Measurements from ENCODE around the gene RUVBL2.

Gene RUVBL2
- long read RNA-seq, donor 1, transcript RUVBL2-206 (15 exons, 2,009 nt) = major isoform, 45 of 60 reads
- long read RNA-seq, donor 1, partial matches to known transcripts = 11 of 60 reads
- long read RNA-seq, donor 1, other reads (novel, unspliced or antisense) = 0 of 60 reads
- long read RNA-seq, donor 2, transcript RUVBL2-206 (15 exons, 2,009 nt) = major isoform, 16 of 33 reads
- long read RNA-seq, donor 2, partial matches to known transcripts = 12 of 33 reads
- long read RNA-seq, donor 2, other reads (novel, unspliced or antisense) = 0 of 33 reads
- long read RNA-seq, donor 3, transcript RUVBL2-206 (15 exons, 2,009 nt) = major isoform, 11 of 16 reads
- long read RNA-seq, donor 3, partial matches to known transcripts = 5 of 16 reads
- long read RNA-seq, donor 3, other reads (novel, unspliced or antisense) = 0 of 16 reads
- long read RNA-seq, donor 4, transcript RUVBL2-206 (15 exons, 2,009 nt) = major isoform, 20 of 22 reads
- long read RNA-seq, donor 4, partial matches to known transcripts = 0 of 22 reads
- long read RNA-seq, donor 4, other reads (novel, unspliced or antisense) = 0 of 22 reads
- long read RNA-seq, donor 5, transcript RUVBL2-206 (15 exons, 2,009 nt) = major isoform, 22 of 28 reads
- long read RNA-seq, donor 5, partial matches to known transcripts = 6 of 28 reads
- long read RNA-seq, donor 5, other reads (novel, unspliced or antisense) = 0 of 28 reads
- long read RNA-seq, donor 6, transcript RUVBL2-206 (15 exons, 2,009 nt) = major isoform, 16 of 22 reads
- long read RNA-seq, donor 6, partial matches to known transcripts = 5 of 22 reads
- long read RNA-seq, donor 6, other reads (novel, unspliced or antisense) = 0 of 22 reads
- long read RNA-seq, donor 7, transcript RUVBL2-206 (15 exons, 2,009 nt) = major isoform, 35 of 48 reads
- long read RNA-seq, donor 7, partial matches to known transcripts = 9 of 48 reads
- long read RNA-seq, donor 7, other reads (novel, unspliced or antisense) = 0 of 48 reads
- long read RNA-seq, donor 8, transcript RUVBL2-206 (15 exons, 2,009 nt) = major isoform, 26 of 34 reads
- long read RNA-seq, donor 8, partial matches to known transcripts = 5 of 34 reads
- long read RNA-seq, donor 8, other reads (novel, unspliced or antisense) = 0 of 34 reads

GRCh38 chr19:48993175-48994034 is at the start of gene RUVBL2, which contains the start of gene GYS1:
Gene RUVBL2, plus strand, starts transcription at chr19:48993887. Its CDS starts 25 bp downstream, at chr19:48993912.
Gene GYS1, minus strand, starts transcription at chr19:48993309. Its CDS starts 197 bp downstream, at chr19:48993112.
- DNase-seq = peak; percentile 99

GRCh38 chr19:48945415-48945814 is 48.3 kb upstream of the RUVBL2 start:
- DNase-seq = no peak

- no peak for DNase-seq
Measured at GRCh38 chr19:48945817-48946216, 47.9 kb upstream of the RUVBL2 start.

DNA sequence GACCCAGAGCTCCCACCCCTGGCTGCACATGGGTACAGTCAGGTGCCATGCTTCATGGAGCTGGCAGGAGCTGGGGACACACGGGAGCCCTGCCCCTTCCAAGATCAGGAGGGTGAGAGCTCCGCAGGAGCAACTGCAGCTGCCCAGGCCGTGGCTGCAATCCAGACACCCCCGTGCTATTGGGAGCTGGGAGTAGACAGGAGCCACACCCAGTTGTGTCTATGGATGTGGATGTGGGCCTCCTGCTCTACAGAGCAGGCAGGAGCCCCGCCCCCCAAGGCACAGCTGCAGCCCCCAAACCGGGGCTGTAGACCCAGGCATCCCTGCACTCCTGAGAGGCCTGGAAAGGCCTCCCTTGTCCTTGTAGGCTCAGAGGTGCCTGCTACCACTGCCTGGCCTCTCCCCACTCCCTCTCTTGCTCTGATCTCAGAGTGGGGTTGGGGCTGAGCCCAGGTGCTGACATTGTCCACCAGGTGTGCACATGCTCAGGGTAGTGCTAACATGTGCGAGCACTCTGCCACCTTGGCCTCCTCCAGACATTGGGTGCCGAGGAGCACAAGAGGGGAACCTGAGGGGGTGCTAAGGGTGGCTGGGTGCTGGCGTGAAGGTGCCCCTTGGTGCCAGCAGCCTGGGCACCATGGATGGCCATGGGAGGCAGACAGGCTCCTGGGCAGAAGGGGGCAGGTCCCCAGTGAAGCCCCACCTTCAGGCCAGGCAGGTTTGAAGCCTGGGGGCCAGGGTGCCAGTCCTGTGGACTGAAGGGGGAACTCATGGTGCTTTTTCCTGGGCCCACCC is 47.0 kb upstream of the RUVBL2 start:
- DNase-seq = no peak

DNA sequence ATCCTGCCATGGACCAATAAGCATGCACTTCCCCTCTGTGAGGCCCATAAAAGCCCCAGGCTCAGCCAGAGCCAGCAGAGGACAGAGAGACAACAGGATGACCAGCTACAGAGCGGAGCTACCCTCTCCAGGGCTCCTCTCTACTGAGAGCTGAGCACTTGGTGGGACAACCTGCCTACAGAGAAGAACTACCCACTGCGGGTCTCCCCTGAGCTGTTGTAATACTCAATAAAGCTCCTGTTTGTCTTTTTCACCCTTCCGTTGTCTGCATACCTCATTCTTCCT is 46.5 kb upstream of the RUVBL2 start:
- no peak for DNase-seq

GRCh38 chr19:48950159-48950558 is 43.5 kb upstream of the RUVBL2 start:
- no peak for DNase-seq

DNA sequence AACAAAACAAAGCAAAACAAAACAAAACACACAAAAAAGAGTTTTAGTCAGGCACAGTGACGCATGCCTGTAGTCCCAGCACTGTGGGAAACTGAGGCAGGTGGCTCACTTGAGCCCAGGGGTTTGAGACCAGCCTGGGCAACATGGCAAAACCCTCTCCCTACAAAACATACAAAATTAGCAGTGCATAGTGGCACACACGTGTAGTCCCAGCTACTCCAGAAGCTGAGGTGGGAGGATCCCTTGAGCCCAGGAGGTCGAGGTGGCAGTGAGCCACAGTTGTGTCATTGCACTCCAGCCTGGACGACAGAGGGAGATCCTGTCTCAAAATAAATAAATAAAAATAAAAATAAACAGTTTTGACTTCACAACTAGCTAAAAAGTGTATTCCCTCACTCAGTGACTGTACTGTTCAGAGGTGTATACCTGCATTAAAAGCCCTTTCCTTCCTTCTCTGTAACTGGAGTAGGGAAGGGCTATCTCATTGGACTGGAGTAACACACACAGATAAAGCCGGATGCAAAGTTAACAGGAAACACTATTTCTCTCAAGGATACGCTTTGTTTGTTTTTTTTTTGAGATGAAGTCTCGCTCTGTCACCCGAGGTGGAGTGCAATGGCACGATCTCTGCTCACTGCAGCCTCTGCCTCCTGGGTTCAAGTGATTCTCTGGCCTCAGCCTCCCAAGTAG is 42.7 kb upstream of the RUVBL2 start:
- no peak for DNase-seq

DNA sequence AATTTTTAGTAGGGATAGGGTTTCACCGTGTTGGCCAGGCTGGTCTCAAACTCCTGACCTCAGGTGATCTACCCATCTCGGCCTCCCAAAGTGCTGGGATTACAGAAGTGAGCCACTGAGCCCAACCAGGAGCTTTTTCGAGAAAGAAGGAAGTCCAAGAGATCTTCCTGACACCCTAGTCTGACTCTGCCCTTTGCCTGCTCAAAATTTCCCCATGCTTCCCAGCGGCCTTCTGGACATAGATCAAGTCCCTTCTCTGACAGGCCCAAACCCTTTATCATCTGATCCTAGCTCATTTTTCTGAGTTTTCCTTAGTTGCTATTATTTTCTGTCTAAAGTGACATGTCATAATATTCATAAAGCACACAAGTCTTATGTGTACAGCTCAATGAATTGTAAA is 40.5 kb upstream of the RUVBL2 start:
- no peak for DNase-seq

GRCh38 chr19:48953990-48954594 is 39.6 kb upstream of the RUVBL2 start:
- no peak for DNase-seq

DNA sequence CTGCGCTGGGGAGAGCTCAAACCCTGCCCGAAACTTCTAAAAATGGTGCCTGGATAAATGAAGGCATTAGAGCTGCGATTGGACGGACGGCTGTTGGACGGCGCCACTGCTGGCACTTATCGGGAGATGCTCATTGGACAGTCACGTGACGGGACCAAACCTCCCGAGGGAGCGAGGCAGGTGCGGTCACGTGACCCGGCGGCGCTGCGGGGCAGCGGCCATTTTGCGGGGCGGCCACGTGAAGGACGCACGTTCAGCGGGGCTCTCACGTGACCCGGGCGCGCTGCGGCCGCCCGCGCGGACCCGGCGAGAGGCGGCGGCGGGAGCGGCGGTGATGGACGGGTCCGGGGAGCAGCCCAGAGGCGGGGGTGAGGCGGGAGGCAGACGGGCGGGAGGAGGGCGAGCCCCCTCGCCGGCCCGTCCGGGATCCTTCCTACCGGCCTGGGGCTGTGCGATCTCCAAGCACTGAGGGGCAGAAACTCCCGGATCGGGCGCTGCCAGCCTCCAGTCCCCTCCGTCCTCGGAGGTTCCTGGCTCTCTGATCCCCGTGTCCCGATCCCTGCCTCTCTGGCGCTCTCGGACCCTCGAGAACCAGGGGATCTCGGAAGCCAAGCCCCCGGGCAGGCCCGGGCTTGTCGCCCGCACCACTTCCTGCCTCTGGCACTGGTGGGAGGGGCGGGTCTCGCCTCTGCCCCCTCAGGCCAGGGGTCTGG is 38.9 kb upstream of the RUVBL2 start, which contains the start of gene BAX:
BAX (plus strand) TSS at position 281 of the 713 bp plus-strand sequence; CDS start at position 335, 54 bp downstream.
- peak; percentile 91 for DNase-seq

DNA sequence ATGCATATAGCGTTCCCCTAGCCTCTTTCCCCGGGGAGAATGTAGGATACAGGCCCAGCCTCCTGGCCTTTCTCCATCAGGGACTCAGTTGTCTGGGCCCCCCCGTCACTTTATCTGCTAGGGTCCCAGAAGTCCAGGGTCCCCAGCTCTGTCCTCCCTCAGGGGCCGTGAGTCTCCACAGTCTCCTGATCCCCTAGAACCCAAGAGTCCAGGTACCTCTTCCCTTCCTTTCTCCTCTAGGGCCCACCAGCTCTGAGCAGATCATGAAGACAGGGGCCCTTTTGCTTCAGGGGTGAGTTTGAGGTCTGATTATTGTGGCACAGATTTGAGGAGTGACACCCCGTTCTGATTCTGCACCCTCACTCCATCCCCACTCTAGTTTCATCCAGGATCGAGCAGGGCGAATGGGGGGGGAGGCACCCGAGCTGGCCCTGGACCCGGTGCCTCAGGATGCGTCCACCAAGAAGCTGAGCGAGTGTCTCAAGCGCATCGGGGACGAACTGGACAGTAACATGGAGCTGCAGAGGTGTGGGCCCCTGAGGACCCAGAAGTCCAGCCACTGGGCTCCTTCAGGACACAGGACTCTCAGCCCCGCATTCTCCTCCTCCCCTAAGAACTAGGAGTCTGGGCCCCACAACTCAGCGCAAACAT is 38.3 kb upstream of the RUVBL2 start:
- DNase-seq = no peak

GRCh38 chr19:48958006-48958405 is 35.7 kb upstream of the RUVBL2 start:
- no peak for DNase-seq

GRCh38 chr19:48959341-48960239 is 34.1 kb upstream of the RUVBL2 start:
- no peak for DNase-seq

DNA sequence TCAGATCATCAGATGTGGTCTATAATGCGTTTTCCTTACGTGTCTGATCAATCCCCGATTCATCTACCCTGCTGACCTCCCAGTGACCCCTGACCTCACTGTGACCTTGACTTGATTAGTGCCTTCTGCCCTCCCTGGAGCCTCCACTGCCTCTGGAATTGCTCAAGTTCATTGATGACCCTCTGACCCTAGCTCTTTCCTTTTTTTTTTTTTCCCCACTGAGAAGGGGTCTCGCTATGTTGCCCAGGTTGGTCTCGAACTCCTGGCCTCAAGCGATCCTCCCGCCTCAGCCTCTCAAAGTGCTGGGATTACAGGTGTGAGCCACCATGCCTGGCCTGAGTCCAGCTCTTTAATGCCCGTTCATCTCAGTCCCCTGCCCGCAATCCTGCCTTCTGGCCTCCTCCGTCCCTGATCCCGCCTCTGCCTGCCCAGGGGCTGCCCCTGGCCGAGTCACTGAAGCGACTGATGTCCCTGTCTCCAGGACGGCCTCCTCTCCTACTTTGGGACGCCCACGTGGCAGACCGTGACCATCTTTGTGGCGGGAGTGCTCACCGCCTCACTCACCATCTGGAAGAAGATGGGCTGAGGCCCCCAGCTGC is 32.5 kb upstream of the RUVBL2 start:
- DNase-seq = no peak

GRCh38 chr19:48961673-48962028 is 32.0 kb upstream of the RUVBL2 start:
- DNase-seq = peak; percentile 25

- peak; percentile 49 for DNase-seq
Measured at GRCh38 chr19:48962029-48962848, 31.4 kb upstream of the RUVBL2 start.
